Choroid plexus epithelial cell (primary cell): ENCODE results near the gene MMD2.
"Not testable (repeated sequence)": the region's sequence is repeated elsewhere in the genome, so short reads cannot be mapped to it uniquely, and the experiment has no call there.

Experiments
- DNase-seq: peaks from one replicate; pipeline ENCODE4 v3.0.0-alpha.2; 2010; ENCODE audit warnings: low read depth
- H3K4me3 ChIP-seq: 2 replicates; pipeline ENCODE4 v1.5.1; 2011; ENCODE audit warnings: low read depth, mild to moderate bottlenecking, control low read depth, low read length, moderate library complexity
- CTCF ChIP-seq: conservative IDR thresholded peaks from 2 replicates; pipeline ENCODE4 v1.5.1; 2011; ENCODE audit warnings: low read depth, mild to moderate bottlenecking, control low read depth, inconsistent platforms, low read length, moderate library complexity

MMD2 gene

GRCh38 chr7:4998244-4998643 is 39.3 kb upstream of the MMD2 start:
- no peak for DNase-seq
- no peak overlapping the region for H3K4me3 ChIP-seq
- TF ChIP-seq CTCF: no peak

GRCh38 chr7:4996696-4997222 is 37.8 kb upstream of the MMD2 start:
- no peak for DNase-seq
- no peak for TF ChIP-seq CTCF
- no peak overlapping the region for H3K4me3 ChIP-seq

GRCh38 chr7:4995429-4995969 is 36.5 kb upstream of the MMD2 start:
- DNase-seq: no peak
- TF ChIP-seq CTCF: no peak

GRCh38 chr7:4993471-4993870 is 34.5 kb upstream of the MMD2 start:
- no peak for DNase-seq
- no peak for TF ChIP-seq CTCF
- no peak overlapping the region for H3K4me3 ChIP-seq

More at GRCh38 chr7:4995429-4995969, 36.5 kb upstream of the MMD2 start:
- no peak overlapping the region for H3K4me3 ChIP-seq

GRCh38 chr7:4982741-4983140 is 23.8 kb upstream of the MMD2 start:
- DNase-seq, H3K4me3 ChIP-seq: not testable (repeated sequence)

- H3K4me3 ChIP-seq, DNase-seq: not testable (repeated sequence)
These were observed 22.4 kb upstream of the MMD2 start for GRCh38 chr7:4981295-4981890.

- H3K4me3 ChIP-seq, DNase-seq: not testable (repeated sequence)
These were observed 16.6 kb upstream of the MMD2 start for GRCh38 chr7:4975626-4976025.

- TF ChIP-seq CTCF: peak; percentile 85
- DNase-seq: peak; percentile 95
- peak overlapping the region; percentile 92 for H3K4me3 ChIP-seq
These were observed 14.8 kb upstream of the MMD2 start for GRCh38 chr7:4973728-4974198.

- H3K4me3 ChIP-seq, DNase-seq: not testable (repeated sequence)
These were observed 13.5 kb upstream of the MMD2 start for GRCh38 chr7:4972446-4972845.
